Measurements from ENCODE around the gene MYO7B.

MYO7B gene

DNA sequence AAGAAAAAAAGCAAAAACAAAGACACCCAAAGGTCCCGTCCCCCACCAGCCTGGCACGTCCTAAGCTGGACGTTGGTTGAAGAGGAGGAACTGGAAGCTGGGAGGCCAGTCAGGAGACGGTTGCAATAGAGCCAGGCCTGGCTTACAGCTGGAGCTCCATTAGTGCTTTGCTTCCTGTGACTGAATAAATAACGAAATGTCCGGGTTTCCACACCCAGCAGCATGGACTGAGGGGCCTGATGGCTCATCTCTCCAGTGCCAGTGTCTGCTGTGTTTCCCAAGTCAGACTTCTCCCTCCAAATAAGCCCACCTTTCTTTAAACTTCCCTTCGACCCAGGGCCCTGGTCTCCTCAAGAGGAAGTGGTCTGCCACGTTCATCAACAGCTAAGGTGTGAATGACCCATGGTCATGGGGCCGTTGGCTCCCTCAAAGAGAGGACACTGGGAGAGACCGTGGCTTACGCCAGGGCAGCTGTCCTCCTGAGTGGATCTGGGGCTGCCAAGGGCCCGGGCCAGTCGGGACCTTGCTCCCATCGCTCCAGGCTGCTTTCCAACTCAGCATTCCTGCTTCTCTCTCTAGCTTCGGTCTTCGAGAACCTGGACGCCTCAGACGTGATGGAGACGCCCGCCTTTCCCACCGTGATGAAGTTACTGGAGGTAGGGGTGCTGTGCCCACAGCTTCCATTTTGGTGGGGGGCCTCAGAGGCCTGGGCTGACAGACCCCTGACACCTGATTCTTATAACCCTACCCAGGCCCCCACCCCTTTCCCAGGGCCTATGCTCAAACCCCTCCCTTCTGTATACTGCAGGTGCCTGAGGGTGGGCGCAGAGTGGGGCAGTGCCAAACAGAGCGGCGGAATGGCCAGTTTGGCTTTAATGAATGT lies 44.9 kb downstream of the MYO7B start:
- TF ChIP-seq, protein P1, sequence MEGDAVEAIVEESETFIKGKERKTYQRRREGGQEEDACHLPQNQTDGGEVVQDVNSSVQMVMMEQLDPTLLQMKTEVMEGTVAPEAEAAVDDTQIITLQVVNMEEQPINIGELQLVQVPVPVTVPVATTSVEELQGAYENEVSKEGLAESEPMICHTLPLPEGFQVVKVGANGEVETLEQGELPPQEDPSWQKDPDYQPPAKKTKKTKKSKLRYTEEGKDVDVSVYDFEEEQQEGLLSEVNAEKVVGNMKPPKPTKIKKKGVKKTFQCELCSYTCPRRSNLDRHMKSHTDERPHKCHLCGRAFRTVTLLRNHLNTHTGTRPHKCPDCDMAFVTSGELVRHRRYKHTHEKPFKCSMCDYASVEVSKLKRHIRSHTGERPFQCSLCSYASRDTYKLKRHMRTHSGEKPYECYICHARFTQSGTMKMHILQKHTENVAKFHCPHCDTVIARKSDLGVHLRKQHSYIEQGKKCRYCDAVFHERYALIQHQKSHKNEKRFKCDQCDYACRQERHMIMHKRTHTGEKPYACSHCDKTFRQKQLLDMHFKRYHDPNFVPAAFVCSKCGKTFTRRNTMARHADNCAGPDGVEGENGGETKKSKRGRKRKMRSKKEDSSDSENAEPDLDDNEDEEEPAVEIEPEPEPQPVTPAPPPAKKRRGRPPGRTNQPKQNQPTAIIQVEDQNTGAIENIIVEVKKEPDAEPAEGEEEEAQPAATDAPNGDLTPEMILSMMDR (IDR thresholded peaks at IDR 0.05): no peak
- Histone ChIP-seq H3K27ac (no peak overlapping the region), H3K36me3 (ENCODE audit: control insufficient read depth, insufficient read depth, low read length) (no peaks in the 10 kb centered on the region)

DNA sequence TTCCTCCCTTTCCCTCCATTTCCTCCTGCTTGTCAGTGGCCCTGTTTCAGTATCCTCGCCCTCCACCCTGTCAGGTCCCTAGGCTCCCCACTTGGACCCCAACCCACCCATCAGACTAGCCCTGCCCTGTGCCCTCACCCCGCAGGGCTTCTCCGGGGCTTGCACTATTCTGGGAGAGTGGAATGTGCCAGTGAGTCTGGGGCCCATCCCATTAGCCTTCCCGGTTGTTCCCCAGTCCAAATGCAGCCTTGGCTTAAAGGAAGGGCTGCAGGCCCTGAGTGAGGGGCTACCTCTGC lies 45.5 kb downstream of the MYO7B start:
- Histone ChIP-seq H3K79me2 (no peaks in the 10 kb centered on the region), H3K27ac (no peak overlapping the region), H3K4me2 (ENCODE audit: low read length) (no peak overlapping the region), H3K4me1 (no peaks in the 10 kb centered on the region), H3K9me3 (ENCODE audit: control insufficient read depth, low read length) (no peaks in the 10 kb centered on the region), H3K4me3 (ENCODE audit: low read depth, low read length) (no peak overlapping the region), H2AFZ (no peak overlapping the region), H3K9ac (no peak overlapping the region), H3K27me3 (ENCODE audit: control insufficient read depth, insufficient read depth, low read length) (no peaks in the 10 kb centered on the region), H3K36me3 (ENCODE audit: control insufficient read depth, insufficient read depth, low read length) (no peaks in the 10 kb centered on the region)
- TF ChIP-seq, protein P1 (IDR thresholded peaks at IDR 0.05): no peak

More for the DNA sequence above, 44.9 kb downstream of the MYO7B start:
- no peaks in the 10 kb centered on the region for H3K4me1 ChIP-seq
- H3K27me3 ChIP-seq (ENCODE audit: control insufficient read depth, insufficient read depth, low read length): no peaks in the 10 kb centered on the region
- no peaks in the 10 kb centered on the region for H3K79me2 ChIP-seq
- H2AFZ ChIP-seq: no peak overlapping the region
- no peaks in the 10 kb centered on the region for H3K9me3 ChIP-seq (ENCODE audit: control insufficient read depth, low read length)
- H3K4me3 ChIP-seq (ENCODE audit: low read depth, low read length): no peak overlapping the region
- no peak overlapping the region for H3K9ac ChIP-seq
- H3K4me2 ChIP-seq (ENCODE audit: low read length): no peak overlapping the region

DNA sequence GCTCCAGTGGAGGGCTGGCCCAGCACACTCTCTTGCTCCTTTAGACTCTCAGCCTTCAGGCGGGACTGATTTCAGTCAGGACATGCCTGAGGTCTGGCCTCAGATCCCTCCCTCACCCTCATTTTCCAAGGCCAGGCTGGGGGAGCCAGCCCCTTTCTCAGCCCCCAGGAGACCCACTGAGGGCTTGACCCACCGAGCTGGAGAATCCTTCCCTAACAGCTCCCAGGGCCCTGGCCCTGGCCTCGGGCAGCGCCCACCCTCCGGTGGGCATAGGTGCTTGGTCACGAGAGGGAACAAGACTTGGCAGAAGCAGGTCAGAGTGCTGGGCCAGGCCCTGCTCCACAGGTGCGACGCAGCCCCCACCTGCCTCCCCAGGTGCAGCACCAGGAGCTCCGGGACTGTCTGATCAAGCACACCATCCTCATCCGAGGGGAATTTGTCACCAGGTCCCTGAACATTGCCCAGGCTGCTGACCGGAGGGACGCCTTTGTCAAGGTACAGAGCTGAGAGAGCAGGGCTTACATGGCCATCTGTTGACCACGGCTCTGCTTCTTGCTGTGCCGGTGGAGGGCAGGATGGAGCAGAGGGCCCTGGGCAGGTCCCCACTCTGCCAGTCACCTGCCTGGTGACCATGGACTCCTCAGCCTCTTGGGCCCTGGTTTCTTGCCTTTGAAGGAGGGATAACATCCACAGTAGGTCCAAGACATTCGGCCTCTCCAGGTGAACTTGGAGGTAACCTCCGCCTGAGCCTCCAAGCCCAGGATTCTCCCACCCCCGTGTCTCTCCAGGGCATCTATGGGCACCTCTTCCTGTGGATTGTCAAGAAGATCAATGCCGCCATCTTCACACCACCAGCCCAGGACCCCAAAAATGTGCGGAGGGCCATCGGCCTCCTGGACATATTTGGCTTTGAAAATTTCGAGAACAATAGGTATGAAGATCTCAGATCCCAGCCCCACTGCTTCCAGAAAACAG lies 46.3 kb downstream of the MYO7B start:
- Histone ChIP-seq H3K9ac (no peak overlapping the region), H3K4me3 (ENCODE audit: low read depth, low read length) (no peak overlapping the region), H3K4me2 (ENCODE audit: low read length) (no peak overlapping the region), H3K4me1 (no peaks in the 10 kb centered on the region), H2AFZ (no peak overlapping the region), H3K36me3 (ENCODE audit: control insufficient read depth, insufficient read depth, low read length) (no peaks in the 10 kb centered on the region), H3K27ac (no peak overlapping the region), H3K27me3 (ENCODE audit: control insufficient read depth, insufficient read depth, low read length) (no peaks in the 10 kb centered on the region), H3K79me2 (no peaks in the 10 kb centered on the region), H3K9me3 (ENCODE audit: control insufficient read depth, low read length) (no peaks in the 10 kb centered on the region)
- TF ChIP-seq, protein P1 (IDR thresholded peaks at IDR 0.05): no peak

DNA sequence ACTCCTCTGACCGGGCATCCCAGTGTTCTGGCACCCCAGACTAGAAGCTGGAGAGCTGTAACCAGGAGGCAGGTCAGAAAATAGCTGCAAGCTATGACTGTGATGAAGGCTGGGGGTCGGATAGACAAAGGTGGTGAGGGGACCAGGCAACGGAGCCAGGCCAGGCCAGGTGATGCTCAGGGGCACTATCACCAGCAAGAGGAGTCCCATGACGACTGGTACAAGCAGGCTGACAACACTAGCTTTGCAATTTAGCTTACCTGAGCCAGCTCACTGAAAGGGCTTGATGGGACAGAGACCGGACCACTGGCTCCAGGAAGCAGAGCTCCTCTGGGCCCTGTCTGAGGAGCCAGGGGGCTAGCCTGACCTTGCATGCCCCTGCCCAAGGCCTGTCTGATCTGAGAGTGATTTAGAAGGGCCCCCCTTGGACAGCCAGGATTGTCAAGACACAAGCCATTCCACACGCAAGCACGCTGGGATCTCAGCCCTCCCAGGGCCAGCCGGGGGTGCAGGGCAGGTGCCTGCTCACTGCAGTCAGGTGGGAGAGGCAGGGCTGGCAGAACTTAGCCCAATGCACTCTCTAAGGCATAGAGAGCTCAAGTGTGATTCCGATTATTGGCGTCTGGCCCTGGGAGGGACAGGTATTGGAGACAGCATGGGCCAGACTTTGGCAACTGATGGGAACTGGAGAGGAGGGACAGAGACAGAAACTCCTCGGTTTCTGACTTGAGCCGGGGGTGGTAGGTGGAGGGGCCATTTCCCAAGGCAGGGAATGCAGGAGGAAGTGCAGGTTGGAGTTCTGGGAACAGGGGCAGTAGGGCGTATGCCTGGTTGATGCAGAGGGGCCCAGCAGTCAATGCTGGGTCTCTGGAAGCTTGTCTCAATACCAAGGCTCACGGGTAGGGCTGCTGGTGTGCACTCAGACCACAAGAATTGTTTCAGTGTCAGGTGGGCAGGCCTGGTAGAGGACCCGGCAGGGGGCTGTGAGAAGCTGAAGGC lies 47.7 kb downstream of the MYO7B start:
- TF ChIP-seq, protein P1 (IDR thresholded peaks at IDR 0.05): no peak
- H3K9ac ChIP-seq: no peak overlapping the region
- H3K27me3 ChIP-seq (ENCODE audit: control insufficient read depth, insufficient read depth, low read length): no peaks in the 10 kb centered on the region
- no peaks in the 10 kb centered on the region for H3K79me2 ChIP-seq
- H3K4me1 ChIP-seq: no peaks in the 10 kb centered on the region
- no peak overlapping the region for H3K27ac ChIP-seq
- no peaks in the 10 kb centered on the region for H3K9me3 ChIP-seq (ENCODE audit: control insufficient read depth, low read length)
- no peaks in the 10 kb centered on the region for H3K36me3 ChIP-seq (ENCODE audit: control insufficient read depth, insufficient read depth, low read length)
- H3K4me3 ChIP-seq (ENCODE audit: low read depth, low read length): no peak overlapping the region
- no peak overlapping the region for H3K4me2 ChIP-seq (ENCODE audit: low read length)
- no peak overlapping the region for H2AFZ ChIP-seq

Data from parathyroid adenoma (tissue), 2 donors.